Hematopoietic multipotent progenitor cell treated with erythropoietin and hydrocortisone succinate and interleukin-3 and kit ligand, for 4 days (in vitro differentiated cells): ENCODE data around the gene PGK1.
A peak's percentile ranks its signal among the peaks of the same experiment; 100 is the strongest.
"Not testable (repeated sequence)": the region's sequence is repeated elsewhere in the genome, so short reads cannot be mapped to it uniquely, and the experiment has no call there.

Experiments used
- DNase-seq: peaks from one replicate; pipeline ENCODE4 v3.0.0-alpha.2; 2015

Gene PGK1

DNA sequence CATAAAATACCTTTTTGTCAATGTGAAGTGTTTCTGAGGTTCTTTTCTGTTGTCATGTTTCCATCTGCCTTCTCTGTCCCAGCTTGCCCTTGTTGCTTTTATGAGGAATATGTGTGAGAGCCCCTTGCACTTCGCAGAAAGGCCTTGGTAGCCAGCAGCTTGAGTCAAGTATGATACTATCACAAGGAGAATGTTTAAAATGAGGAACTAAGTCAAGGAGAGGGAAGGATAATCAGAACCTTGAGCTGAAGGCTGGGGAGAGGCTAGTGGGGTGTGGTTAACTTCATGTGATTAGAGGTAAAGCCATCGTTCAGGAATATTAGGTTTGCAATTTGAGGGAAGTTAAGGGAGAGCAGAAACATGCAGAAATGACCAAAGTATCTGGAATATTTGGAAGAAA, 12.7 kb downstream of the PGK1 start:
- DNase-seq, result peak; percentile 60

DNA sequence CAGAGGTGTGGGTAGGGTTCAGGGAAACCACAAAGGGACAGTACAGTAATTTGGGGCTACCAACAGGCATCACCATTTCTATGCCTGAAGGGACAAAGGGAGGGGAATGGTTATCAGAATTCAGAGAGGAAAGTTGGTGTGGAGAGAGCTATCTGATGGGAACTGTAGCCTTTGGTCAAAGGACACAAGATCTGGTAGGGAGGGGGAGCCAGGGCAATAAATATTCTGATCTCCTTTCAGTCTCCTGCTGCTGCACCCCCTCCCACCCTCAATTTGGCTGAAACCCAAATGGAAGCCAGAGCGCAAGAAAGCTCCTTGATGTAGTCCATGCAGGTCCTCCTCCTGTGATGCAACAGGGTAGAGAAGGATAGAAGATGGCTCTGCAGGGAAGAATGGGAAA, 14.6 kb downstream of the PGK1 start:
- no peak for DNase-seq

DNA sequence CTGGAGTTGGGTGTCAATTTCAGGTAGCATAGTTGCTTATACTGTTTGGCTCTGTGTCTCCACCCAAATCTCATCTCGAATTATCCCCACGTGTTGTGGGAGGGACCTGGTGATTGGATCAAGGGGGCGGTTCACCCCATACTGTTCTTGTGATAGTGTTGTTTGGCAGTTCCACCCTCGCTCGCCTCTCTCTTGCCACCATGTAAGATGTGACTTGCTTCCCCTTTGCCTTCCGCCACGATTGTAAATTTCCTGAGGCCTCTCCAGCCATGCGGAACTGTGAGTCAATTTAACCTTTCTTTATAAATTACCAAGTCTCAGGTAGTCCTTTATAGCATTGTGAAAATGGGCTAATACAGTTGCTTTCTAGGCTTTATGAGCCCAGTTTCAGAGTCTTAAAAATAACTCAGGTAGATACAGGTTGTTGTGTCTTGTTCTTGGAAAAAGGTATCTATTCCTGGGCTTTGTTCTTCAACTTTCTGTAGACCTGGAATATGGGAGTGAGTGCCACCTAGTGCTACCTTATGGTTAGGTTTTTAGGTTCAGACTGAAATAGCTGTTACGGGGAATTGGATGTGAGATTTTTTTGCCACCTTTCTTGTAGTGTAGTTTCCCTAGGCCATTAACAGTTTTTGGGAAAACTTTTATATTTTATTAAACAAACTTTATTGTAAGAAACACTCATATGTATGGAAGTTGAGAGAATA, 15.6 kb downstream of the PGK1 start:
- DNase-seq, result no peak

GRCh38 chrX:78123190-78123589, 19.1 kb downstream of the PGK1 start:
- DNase-seq, result no peak

- DNase-seq, result peak; percentile 57
Measured at GRCh38 chrX:78124307-78124706, 20.3 kb downstream of the PGK1 start.

DNA sequence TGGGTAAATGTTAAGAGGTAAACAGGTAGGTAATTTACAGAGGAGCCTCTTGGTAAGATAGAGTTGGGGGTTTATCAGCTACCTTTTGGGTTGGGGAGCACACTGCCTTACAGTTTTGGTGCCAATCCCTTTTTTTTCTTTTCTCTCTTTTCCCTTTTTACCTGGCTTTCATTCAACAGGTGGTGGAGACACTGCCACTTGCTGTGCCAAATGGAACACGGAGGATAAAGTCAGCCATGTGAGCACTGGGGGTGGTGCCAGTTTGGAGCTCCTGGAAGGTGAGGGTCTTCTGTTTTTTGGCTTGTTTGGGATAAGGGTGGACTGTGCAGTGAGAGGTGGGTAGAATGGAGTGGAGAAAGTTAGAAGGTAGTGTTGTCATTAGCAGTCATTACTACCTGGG, 21.1 kb downstream of the PGK1 start:
- DNase-seq, result no peak

DNA sequence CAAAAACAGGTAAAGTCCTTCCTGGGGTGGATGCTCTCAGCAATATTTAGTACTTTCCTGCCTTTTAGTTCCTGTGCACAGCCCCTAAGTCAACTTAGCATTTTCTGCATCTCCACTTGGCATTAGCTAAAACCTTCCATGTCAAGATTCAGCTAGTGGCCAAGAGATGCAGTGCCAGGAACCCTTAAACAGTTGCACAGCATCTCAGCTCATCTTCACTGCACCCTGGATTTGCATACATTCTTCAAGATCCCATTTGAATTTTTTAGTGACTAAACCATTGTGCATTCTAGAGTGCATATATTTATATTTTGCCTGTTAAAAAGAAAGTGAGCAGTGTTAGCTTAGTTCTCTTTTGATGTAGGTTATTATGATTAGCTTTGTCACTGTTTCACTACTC, 21.7 kb downstream of the PGK1 start:
- not testable (repeated sequence) for DNase-seq

- no peak for DNase-seq
Measured at GRCh38 chrX:78129714-78130113, 25.7 kb downstream of the PGK1 start.

DNA sequence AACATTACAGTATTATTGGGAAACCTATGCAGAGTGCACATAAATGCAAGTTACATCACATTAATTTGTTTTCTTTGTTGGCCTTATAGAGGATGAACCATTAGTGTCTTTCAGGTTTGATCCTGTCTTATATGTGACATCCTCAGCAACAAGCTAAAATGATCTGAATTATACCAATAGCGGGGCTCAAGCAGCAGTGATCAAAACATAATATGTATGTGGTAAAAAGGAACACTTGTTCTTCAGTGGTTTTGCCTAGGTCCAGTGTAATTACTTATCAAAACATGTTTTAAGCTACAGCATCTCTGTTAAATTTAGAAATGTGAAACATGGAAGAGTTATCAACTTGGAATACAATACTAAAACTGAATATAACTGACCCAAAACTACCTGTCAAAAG, 26.3 kb downstream of the PGK1 start:
- no peak for DNase-seq

GRCh38 chrX:78131117-78131516, 27.1 kb downstream of the PGK1 start:
- no peak for DNase-seq

- no peak for DNase-seq
Measured at GRCh38 chrX:78133238-78133960, 29.4 kb downstream of the PGK1 start.

DNA sequence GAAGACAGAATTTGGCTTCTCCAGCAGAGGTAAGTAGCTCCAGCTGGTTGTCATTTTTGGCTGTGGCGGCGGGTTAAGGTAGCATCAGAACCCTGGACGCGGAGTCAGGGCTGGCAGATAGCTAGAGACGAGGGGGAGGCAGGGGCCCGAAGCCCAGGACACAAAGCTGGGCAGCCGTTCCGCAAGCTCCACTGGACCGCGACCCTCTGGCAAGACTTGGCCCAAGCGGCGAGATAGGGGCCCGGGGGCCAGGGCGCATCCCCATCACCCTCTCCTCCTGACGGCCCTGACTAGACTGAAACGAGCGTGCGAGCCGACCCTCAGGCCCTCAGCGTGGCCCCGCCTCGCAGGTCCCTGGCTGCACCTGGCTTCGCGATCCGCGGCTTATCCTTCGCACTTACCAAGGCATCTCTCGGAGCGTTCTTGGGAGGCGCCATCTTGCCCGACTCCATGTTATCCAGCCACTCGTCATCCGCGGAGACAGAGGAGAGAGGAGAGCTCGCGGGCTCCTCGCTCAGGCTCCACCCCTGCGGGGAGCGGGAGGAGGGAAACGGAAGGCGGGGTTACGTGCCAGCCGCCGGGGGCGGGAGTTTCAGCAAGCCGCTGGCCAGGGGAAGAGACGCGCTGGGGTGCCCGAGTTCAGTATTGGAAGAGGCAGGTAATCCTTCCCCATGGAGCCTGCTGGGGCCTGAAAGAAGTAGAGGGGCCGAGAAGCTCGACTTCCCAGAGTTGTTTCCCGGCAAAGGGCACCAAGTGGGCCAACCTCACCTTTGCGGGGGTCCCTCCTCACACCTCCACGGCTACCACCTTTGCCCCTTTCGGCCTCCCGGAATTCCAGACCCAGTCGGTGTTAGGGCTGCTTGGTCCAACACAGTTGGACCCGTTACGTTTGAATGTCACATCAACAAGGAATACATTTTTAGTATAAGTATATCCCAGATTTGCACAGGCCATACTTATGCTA, 35.4 kb downstream of the PGK1 start, which contains the start of gene TAF9B:
TAF9B (minus strand) TSS at position 491 of the 964 bp plus-strand sequence; CDS start at position 452, 39 bp downstream.
- peak; percentile 94 for DNase-seq

DNA sequence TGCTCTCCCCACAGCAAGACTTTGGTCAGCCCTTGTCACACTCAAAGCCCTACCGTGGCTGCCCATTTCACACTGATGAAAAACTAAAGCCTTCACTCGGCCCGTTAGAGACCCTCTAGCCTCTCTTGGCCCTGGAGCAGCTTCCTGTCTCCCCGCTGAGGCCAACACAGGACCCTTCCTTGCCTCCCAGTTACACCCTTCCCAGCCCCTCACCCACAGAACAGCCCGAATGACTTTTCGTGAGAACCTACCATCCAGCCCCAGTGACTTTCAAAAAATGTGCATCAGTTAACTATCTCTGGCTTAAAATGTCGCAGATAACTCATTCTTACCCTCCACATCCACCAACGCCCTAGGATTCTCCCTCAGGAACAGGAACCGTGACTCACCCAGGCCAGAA, 36.2 kb downstream of the PGK1 start:
- DNase-seq, result no peak

- not testable (repeated sequence) for DNase-seq
Measured at GRCh38 chrX:78147002-78147540, 43.0 kb downstream of the PGK1 start.

- DNase-seq, result not testable (repeated sequence)
Measured at GRCh38 chrX:78157373-78157772, 53.3 kb downstream of the PGK1 start.

- not testable (repeated sequence) for DNase-seq
Measured at GRCh38 chrX:78157846-78158245, 53.8 kb downstream of the PGK1 start.

GRCh38 chrX:78160711-78161110, 56.7 kb downstream of the PGK1 start:
- DNase-seq, result not testable (repeated sequence)

DNA sequence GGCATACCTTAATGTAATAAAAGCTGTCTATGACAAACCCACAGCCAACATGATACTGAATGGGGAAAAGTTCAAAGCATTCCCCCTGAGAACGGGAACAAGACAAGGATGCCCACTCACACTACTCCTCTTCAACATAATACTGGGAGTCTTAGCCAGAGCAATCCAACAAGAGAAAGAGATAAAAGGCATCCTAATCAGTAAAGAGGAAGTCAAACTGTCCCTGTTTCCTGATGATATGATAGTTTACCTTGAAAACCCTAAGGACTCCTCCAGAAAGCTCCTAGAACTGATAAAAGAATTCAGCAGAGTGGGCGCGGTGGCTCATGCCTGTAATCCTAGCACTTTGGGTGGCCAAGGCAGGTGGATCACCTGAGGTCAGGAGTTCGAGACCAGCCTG, 59.1 kb downstream of the PGK1 start:
- DNase-seq, result peak; percentile 10

- no peak for DNase-seq
Measured at GRCh38 chrX:78165425-78165824, 61.4 kb downstream of the PGK1 start.

- peak; percentile 1 for DNase-seq
Measured at GRCh38 chrX:78168065-78168464, 64.0 kb downstream of the PGK1 start.
